ENCODE results near the gene ITPRID2. TPM values are rescaled to one million over a fixed set of nuclear protein-coding genes. Genes with fewer than 3 reads are reported as not detected.

ITPRID2 gene
- total and polyA plus RNA-seq, 3 donors from 2014 or later: 93.3 to 190 (median 179) TPM

DNA sequence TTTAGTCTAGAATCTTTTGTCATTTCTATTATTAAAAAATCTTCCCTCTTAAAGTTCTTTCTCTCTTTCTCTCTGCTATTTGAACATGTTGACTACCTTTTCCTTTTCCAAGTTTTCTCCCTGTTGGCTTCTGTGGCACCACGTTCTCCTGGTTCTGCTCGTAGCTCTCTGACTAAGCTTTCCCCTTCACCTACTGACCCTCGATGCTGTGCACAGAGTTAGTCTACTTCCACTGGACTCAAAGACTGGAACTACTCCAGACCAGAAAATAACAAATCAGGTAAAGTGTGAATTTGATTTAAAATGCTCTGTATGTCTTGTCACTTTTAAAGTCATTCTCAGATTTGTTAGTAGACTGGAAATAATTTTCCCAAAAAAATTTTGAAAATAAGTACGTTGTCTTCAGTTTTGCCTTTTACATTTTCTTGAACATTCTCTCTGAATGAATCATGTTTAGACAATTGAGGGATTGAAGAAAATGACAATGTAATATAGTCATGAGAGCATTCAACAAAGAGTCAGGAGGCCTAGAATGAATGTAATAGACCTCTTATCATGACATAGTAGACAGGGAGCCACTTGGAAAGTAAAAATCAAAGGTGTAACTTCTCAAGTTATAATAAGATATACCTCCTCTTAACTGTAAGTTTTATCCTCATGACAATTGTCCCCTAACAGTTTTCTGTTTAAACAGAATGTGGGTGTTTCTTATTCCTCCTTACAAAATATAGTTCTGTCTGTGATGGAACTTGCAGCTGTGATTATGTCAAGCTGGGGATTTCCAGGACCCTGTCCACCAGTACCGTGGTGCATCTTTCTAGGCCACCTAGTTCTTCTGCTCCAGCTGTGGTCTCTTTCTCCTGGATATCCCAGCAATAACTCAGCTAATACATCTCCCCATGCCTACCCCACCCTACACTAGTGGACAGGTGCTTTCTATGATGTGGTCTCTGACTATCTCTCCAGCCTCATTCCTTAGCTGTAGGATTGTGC, 25.5 kb downstream of the ITPRID2 start:
- no peak for TF ChIP-seq POLR2A (IDR thresholded peaks at IDR 0.05)
- TF ChIP-seq, protein P1, sequence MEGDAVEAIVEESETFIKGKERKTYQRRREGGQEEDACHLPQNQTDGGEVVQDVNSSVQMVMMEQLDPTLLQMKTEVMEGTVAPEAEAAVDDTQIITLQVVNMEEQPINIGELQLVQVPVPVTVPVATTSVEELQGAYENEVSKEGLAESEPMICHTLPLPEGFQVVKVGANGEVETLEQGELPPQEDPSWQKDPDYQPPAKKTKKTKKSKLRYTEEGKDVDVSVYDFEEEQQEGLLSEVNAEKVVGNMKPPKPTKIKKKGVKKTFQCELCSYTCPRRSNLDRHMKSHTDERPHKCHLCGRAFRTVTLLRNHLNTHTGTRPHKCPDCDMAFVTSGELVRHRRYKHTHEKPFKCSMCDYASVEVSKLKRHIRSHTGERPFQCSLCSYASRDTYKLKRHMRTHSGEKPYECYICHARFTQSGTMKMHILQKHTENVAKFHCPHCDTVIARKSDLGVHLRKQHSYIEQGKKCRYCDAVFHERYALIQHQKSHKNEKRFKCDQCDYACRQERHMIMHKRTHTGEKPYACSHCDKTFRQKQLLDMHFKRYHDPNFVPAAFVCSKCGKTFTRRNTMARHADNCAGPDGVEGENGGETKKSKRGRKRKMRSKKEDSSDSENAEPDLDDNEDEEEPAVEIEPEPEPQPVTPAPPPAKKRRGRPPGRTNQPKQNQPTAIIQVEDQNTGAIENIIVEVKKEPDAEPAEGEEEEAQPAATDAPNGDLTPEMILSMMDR (IDR thresholded peaks at IDR 0.05): no peak
- WGBS, 2 donors: 78 to 79% methylated on average over 5 of the region's 5 CpGs
- Histone ChIP-seq H3K36me3 (ENCODE audit: low read depth, missing control alignments) (no peaks in the 10 kb centered on the region), H3K9me3 (no peaks in the 10 kb centered on the region), H3K4me1 (no peaks in the 10 kb centered on the region), H3K4me3 (no peak overlapping the region), H3K27me3 (no peaks in the 10 kb centered on the region), H3K27ac (no peak overlapping the region)
- DNase-seq: no peak
- intact Hi-C loops (cut with DNase I; ENCODE audit: low total_unique reads): no loop called here

DNA sequence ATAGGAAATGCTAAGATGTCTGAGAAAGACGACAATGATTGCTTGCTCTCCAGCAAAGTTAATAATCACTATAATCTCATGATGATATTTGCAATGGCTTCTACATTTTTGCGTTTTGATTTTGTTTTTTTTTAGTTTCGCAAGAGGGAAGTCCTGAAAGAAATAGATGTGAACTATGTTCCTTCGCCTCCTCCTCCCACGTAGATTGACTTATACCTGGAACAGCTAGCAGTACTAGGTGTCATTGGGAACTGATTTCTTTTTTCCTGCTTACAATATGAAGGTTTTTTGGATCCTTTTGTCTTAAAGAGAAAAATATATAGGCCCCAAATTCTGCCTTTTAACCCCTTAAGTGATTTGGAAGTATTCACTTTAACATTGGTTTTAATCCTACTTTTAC, 26.7 kb downstream of the ITPRID2 start:
- TF ChIP-seq, protein P1 (IDR thresholded peaks at IDR 0.05): no peak
- no peak for TF ChIP-seq POLR2A (IDR thresholded peaks at IDR 0.05)
- H3K36me3 ChIP-seq (ENCODE audit: low read depth, missing control alignments): no peaks in the 10 kb centered on the region
- H3K27ac ChIP-seq: no peak overlapping the region
- intact Hi-C loops (cut with DNase I; ENCODE audit: low total_unique reads): no loop called here
- no peaks in the 10 kb centered on the region for H3K4me1 ChIP-seq
- H3K4me3 ChIP-seq: no peak overlapping the region
- H3K9me3 ChIP-seq: no peaks in the 10 kb centered on the region
- H3K27me3 ChIP-seq: no peaks in the 10 kb centered on the region
- no peak for DNase-seq
- WGBS, 2 donors: 84 to 93% methylated on average over 5 of the region's 5 CpGs

DNA sequence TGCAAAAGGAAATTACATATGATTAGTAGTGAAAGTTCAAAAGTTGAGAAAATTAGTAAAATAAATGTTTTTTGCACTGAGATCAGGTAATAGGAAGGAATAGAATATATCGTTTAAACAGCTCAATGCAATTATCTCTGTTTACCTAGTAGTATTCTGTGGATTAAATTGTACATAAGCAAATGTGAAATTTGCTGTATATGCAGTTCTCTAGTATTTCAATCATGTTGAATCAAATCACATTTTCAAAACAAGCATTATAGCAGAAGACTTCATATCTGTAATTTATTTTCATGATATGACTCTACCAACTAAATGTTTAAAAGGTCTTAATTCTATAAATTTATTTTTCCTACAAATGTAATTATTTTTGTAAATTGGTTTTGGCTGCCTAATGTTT, 31.6 kb downstream of the ITPRID2 start:
- 91 to 95% methylated on average over 1 of the region's 1 CpG for WGBS, 2 donors
- no peaks in the 10 kb centered on the region for H3K36me3 ChIP-seq (ENCODE audit: low read depth, missing control alignments)
- no peaks in the 10 kb centered on the region for H3K4me1 ChIP-seq
- no peak overlapping the region for H3K4me3 ChIP-seq
- intact Hi-C loops (cut with DNase I; ENCODE audit: low total_unique reads): no loop called here
- no peak for DNase-seq
- H3K27me3 ChIP-seq: no peaks in the 10 kb centered on the region
- no peak for TF ChIP-seq POLR2A (IDR thresholded peaks at IDR 0.05)
- TF ChIP-seq, protein P1 (IDR thresholded peaks at IDR 0.05): no peak
- H3K9me3 ChIP-seq: no peaks in the 10 kb centered on the region
- H3K27ac ChIP-seq: no peak overlapping the region

DNA sequence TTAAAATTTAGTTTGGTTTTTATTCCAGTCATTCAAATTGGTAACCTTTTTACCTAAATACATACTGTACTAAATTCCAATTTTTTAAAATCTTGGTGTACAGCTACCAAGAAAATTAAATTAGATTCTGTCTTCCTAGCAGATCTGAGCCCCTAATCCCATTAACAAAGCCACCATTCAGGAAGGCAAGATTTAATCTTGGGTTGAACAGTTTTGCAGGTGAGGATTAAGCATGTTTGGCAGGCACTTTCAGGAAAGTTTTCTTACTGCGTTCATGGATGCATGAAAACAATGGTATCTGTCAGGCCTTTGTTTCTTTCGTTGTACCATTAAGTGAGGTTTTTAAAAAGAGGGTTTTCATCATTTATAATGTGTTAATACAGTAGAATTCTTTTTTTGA, 32.8 kb downstream of the ITPRID2 start:
- no peaks in the 10 kb centered on the region for H3K4me1 ChIP-seq
- WGBS, 2 donors: 67 to 68% methylated on average over 2 of the region's 2 CpGs
- TF ChIP-seq, protein P1 (IDR thresholded peaks at IDR 0.05): no peak
- TF ChIP-seq POLR2A (IDR thresholded peaks at IDR 0.05): no peak
- H3K9me3 ChIP-seq: no peaks in the 10 kb centered on the region
- H3K36me3 ChIP-seq (ENCODE audit: low read depth, missing control alignments): no peaks in the 10 kb centered on the region
- H3K27me3 ChIP-seq: no peaks in the 10 kb centered on the region
- DNase-seq: no peak
- no peak overlapping the region for H3K27ac ChIP-seq
- intact Hi-C loops (cut with DNase I; ENCODE audit: low total_unique reads): no loop called here
- H3K4me3 ChIP-seq: no peak overlapping the region

Measured in testis (tissue), 3 donors.